Measurements from ENCODE around the gene HELT. TPM values are rescaled to one million over a fixed set of nuclear protein-coding genes. Genes with fewer than 3 reads are reported as not detected.

The HELT gene
- total and polyA plus RNA-seq, 2 donors (not counting 3 experiments of a cell fraction or from before 2014, with no cell fraction given), result not detected

DNA sequence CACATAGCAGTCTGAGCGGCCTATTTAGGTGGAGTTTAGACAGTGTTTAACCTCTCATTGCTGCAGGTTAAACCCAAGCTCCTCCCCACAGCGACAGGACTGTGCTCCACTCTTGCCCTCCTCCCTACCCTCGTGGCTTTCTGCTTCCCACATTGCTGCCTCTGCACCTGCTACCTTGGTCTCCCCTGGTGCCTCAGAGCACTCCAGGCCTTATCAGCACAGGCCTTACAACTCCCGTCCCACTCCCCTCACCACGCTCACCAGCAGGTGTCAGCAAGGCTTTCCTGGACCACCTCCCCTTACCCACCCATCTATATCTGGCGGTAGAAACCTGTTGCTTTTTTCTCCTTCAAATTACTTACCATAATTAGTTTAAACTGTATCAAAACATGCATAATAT lies 18.6 kb downstream of the HELT start:
- FAIRE-seq, result no peak

DNA sequence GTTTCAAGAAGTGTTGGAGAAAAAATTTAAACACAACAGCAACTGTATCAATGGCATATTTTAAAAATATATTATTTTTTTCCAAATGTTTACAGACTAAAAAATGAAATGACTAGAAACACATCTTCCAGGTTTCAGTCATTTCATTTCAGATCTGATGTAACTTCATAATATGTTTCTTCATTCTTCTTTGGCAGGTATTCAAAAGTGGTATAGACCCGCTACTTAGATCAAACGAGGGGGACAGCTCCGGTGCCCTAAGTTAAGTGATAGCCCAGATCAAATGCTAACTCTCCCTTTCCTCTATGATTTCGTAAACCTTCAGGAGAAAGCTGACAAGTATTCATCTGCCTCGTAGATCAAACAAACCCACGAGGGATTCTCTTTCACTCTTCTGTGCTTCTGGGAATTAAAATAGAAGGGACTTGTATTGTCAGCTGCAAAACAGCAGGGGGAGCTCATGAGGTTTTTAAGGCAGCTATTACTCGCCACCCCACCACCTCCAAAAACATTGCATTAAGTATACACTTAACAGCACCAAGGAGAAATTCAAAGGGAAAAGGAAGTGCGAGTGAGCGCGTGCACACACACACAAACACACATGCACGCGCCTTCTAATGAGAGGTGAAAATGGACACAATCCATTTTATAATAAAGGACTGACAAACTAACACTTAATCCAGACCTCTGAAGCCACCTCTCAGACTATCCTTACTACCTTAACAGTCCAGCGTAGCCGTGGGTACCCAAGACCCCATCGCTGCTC lies 21.4 kb downstream of the HELT start:
- DNase-seq (ENCODE audit: low read depth, low spot score) (peak; percentile 68), FAIRE-seq (peak; percentile 42)
- H3K4me3 ChIP-seq (replicated peaks in 1 of 3; ENCODE audit: insufficient read depth in 1 of 3, low read depth in 1 of 3, low read length in 3 of 3), result no peak overlapping the region
- no peaks in the 10 kb centered on the region for H3K79me2 ChIP-seq (ENCODE audit: control insufficient read depth, insufficient read depth, low read length)
- TF ChIP-seq, protein P1, sequence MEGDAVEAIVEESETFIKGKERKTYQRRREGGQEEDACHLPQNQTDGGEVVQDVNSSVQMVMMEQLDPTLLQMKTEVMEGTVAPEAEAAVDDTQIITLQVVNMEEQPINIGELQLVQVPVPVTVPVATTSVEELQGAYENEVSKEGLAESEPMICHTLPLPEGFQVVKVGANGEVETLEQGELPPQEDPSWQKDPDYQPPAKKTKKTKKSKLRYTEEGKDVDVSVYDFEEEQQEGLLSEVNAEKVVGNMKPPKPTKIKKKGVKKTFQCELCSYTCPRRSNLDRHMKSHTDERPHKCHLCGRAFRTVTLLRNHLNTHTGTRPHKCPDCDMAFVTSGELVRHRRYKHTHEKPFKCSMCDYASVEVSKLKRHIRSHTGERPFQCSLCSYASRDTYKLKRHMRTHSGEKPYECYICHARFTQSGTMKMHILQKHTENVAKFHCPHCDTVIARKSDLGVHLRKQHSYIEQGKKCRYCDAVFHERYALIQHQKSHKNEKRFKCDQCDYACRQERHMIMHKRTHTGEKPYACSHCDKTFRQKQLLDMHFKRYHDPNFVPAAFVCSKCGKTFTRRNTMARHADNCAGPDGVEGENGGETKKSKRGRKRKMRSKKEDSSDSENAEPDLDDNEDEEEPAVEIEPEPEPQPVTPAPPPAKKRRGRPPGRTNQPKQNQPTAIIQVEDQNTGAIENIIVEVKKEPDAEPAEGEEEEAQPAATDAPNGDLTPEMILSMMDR (IDR thresholded peaks at IDR 0.05; ENCODE audit: extremely low read depth in 1 of 2, insufficient read depth in 1 of 2, low read depth in 1 of 2, low read length in 2 of 2), result peak; percentile 73 to 76
- TF ChIP-seq MYC (IDR thresholded peaks at IDR 0.05; ENCODE audit: low read depth, low read length) (no peak), FOS (IDR thresholded peaks at IDR 0.05; ENCODE audit: borderline replicate concordance, insufficient read depth, low read length) (no peak)
- TF ChIP-seq, protein P2, sequence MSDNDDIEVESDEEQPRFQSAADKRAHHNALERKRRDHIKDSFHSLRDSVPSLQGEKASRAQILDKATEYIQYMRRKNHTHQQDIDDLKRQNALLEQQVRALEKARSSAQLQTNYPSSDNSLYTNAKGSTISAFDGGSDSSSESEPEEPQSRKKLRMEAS (IDR thresholded peaks at IDR 0.05; ENCODE audit: insufficient read depth, insufficient read length), result no peak
- peak overlapping the region; percentile 21 for H2AFZ ChIP-seq (ENCODE audit: low read depth, low read length)
- H4K20me1 ChIP-seq (replicated peaks; ENCODE audit: control insufficient read depth, extremely low read depth, insufficient read depth, low read length), result no peaks in the 10 kb centered on the region
- POLR2A ChIA-PET, result interaction anchor here (0.7 to 1.5 kb wide), 2 partner anchors 95 to 733 kb away, joined by 3 to 5 read pairs; no protein-coding TSS in a partner anchor
- peak overlapping the region; percentile 18 for H3K4me2 ChIP-seq (ENCODE audit: insufficient read depth, low read length)
- BruUV-seq (replicated peaks), result no TSS peak
- CTCF ChIA-PET, result interaction anchor here (0.6 to 8.1 kb wide), 41 partner anchors 9 to 1098 kb away, joined by 3 to 295 read pairs (median 5); partner anchors contain the start of gene TLR3
- peaks cover 0 to 3% of the 10 kb centered on the region in 2 experiments for H3K27me3 ChIP-seq (ENCODE audit: control insufficient read depth in 2 of 2, insufficient read depth in 2 of 2, low read length in 2 of 2)
- no peaks in the 10 kb centered on the region for H3K9me3 ChIP-seq (replicated peaks; ENCODE audit: control insufficient read depth, insufficient read depth, low read length)
- no peak overlapping the region for H3K27ac ChIP-seq (ENCODE audit: insufficient read depth, low read depth, low read length)
- no peaks in the 10 kb centered on the region for H3K9me1 ChIP-seq (replicated peaks; ENCODE audit: control insufficient read depth, extremely low read depth, insufficient read depth, low read length)
- no peaks in the 10 kb centered on the region for H3K36me3 ChIP-seq (ENCODE audit: control insufficient read depth in 2 of 2, extremely low read depth in 1 of 2, insufficient read depth in 2 of 2, low read length in 2 of 2)
- no peak overlapping the region for H3K9ac ChIP-seq (replicated peaks; ENCODE audit: extremely low read depth, insufficient read depth, low read length)
- intact Hi-C loops (cut with micrococcal nuclease), result loop anchor here (1.0 to 10.0 kb wide), 5 partner anchors 57 to 999 kb away; no protein-coding TSS in a partner anchor
- no peaks in the 10 kb centered on the region for H3K4me1 ChIP-seq (ENCODE audit: control insufficient read depth, extremely low read depth, insufficient read depth, low read length)
- dilution Hi-C loops (cut with MboI; ENCODE audit: extremely low pct_ligation_motif_present, low sequenced_read_pairs), result no loop called here

More for the DNA sequence above, 18.6 kb downstream of the HELT start:
- H3K4me1 ChIP-seq (ENCODE audit: control insufficient read depth, extremely low read depth, insufficient read depth, low read length), result no peaks in the 10 kb centered on the region
- H3K4me2 ChIP-seq (ENCODE audit: insufficient read depth, low read length), result no peak overlapping the region
- no peak for TF ChIP-seq POLR2A (IDR thresholded peaks at IDR 0.05; ENCODE audit: low read depth, low read length)
- no peak for TF ChIP-seq FOS (IDR thresholded peaks at IDR 0.05; ENCODE audit: borderline replicate concordance, insufficient read depth, low read length)
- no peak for TF ChIP-seq JUN (IDR thresholded peaks at IDR 0.05; ENCODE audit: borderline replicate concordance, insufficient read depth, insufficient read length, low read depth)
- H3K27me3 ChIP-seq (ENCODE audit: control insufficient read depth in 2 of 2, insufficient read depth in 2 of 2, low read length in 2 of 2), result peaks cover 0 to 11% of the 10 kb centered on the region in 2 experiments
- no peak overlapping the region for H3K27ac ChIP-seq (ENCODE audit: insufficient read depth, low read depth, low read length)
- no peak overlapping the region for H3K9ac ChIP-seq (replicated peaks; ENCODE audit: extremely low read depth, insufficient read depth, low read length)
- H3K9me3 ChIP-seq (replicated peaks; ENCODE audit: control insufficient read depth, insufficient read depth, low read length), result no peaks in the 10 kb centered on the region
- intact Hi-C loops (cut with micrococcal nuclease) (no loop called here), dilution Hi-C loops (cut with MboI; ENCODE audit: extremely low pct_ligation_motif_present, low sequenced_read_pairs) (no loop called here)
- H4K20me1 ChIP-seq (replicated peaks; ENCODE audit: control insufficient read depth, extremely low read depth, insufficient read depth, low read length), result no peaks in the 10 kb centered on the region
- POLR2A ChIA-PET, result no interaction called here
- no peak overlapping the region for H3K4me3 ChIP-seq (replicated peaks in 1 of 3; ENCODE audit: insufficient read depth in 1 of 3, low read depth in 1 of 3, low read length in 3 of 3)
- no TSS peak for BruUV-seq (replicated peaks)
- H3K9me1 ChIP-seq (replicated peaks; ENCODE audit: control insufficient read depth, extremely low read depth, insufficient read depth, low read length), result no peaks in the 10 kb centered on the region
- no peak for DNase-seq (ENCODE audit: low read depth, low spot score)
- H3K79me2 ChIP-seq (ENCODE audit: control insufficient read depth, insufficient read depth, low read length), result no peaks in the 10 kb centered on the region
- H3K36me3 ChIP-seq (ENCODE audit: control insufficient read depth in 2 of 2, extremely low read depth in 1 of 2, insufficient read depth in 2 of 2, low read length in 2 of 2), result no peaks in the 10 kb centered on the region
- no peak overlapping the region for H2AFZ ChIP-seq (ENCODE audit: low read depth, low read length)
- CTCF ChIA-PET, result interaction anchor here (1.3 to 8.1 kb wide), 6 partner anchors 13 to 1002 kb away, joined by 3 to 295 read pairs (median 42); no protein-coding TSS in a partner anchor

Data from endothelial cell of umbilical vein (primary cell).